BLaER1 treated with 17β-estradiol and CSF1 and Interleukin-3, amounts not matched to agents 10 nM and 100 nM (cell line): ENCODE data around the gene COX14.

ENCODE experiments used
- H3K27ac ChIP-seq, 11 experiments: shearing (Covaris generic); formaldehyde crosslinking; 2 replicates each; pipeline ENCODE4 v1.8.1; 2022
- H3K27me3 ChIP-seq, 11 experiments: shearing (Covaris generic); formaldehyde crosslinking; 2 replicates each; pipeline ENCODE4 v1.8.1; 2022
- H3K36me3 ChIP-seq, 11 experiments: shearing (Covaris generic); formaldehyde crosslinking; 2 replicates each; pipeline ENCODE4 v1.8.1; 2022
- H3K4me1 ChIP-seq, 10 experiments: shearing (Covaris generic); formaldehyde crosslinking; 2 replicates each; pipeline ENCODE4 v1.8.1; 2022
- H3K4me2 ChIP-seq, 11 experiments: shearing (Covaris generic); formaldehyde crosslinking; 2 replicates each; pipeline ENCODE4 v1.8.1; 2022
- H3K4me3 ChIP-seq, 10 experiments: shearing (Covaris generic); formaldehyde crosslinking; 2 replicates each; pipeline ENCODE4 v1.8.1; 2022
- H3K9ac ChIP-seq, 11 experiments: shearing (Covaris generic); formaldehyde crosslinking; 2 replicates each; pipeline ENCODE4 v1.8.1; 2022
- H3K9me3 ChIP-seq, 11 experiments: shearing (Covaris generic); formaldehyde crosslinking; replicated peaks in 1 of 11; 2 replicates each; pipeline ENCODE4 v1.8.1; 2022
- H4K20me1 ChIP-seq, 11 experiments: shearing (Covaris generic); formaldehyde crosslinking; 2 replicates each; pipeline ENCODE4 v1.8.1; 2022
- Cebpa-rat ChIP-seq, 11 experiments: shearing (Covaris generic); IDR thresholded peaks; 2 replicates each; pipeline ENCODE4 v1.8.1; 2022

Gene COX14

GRCh38 chr12:50111693-50112455, at the start of gene COX14:
Gene COX14 (plus strand): TSS chr12:50112236. CDS start chr12:50120044, 7,808 bp downstream.
- no peak for TF ChIP-seq Cebpa-rat (IDR thresholded peaks at IDR 0.05)
- Histone ChIP-seq H3K4me1 (peaks cover 57 to 64% (median 60%) of the 10 kb centered on the region in 10 experiments), H3K27me3 (no peaks in the 10 kb centered on the region), H3K4me3 (peak within 1 kb of the TSS; percentile 76 to 94 (median 89)), H3K36me3 (peaks cover 13 to 34% (median 21%) of the 10 kb centered on the region in 11 experiments; a peak in 21 of 22 replicates), H4K20me1 (peaks cover 18 to 51% (median 33%) of the 10 kb centered on the region in 11 experiments; a peak in 16 of 22 replicates), H3K4me2 (peak within 1 kb of the TSS; percentile 81 to 100 (median 93)), H3K9ac (peak within 1 kb of the TSS; percentile 83 to 93 (median 91)), H3K9me3 (no peaks in the 10 kb centered on the region), H3K27ac (peak within 1 kb of the TSS; percentile 81 to 91 (median 86))

- Histone ChIP-seq H3K9me3 (no peaks in the 10 kb centered on the region), H3K27ac (no peak overlapping the region), H3K9ac (no peak overlapping the region), H3K36me3 (no peaks in the 10 kb centered on the region), H3K4me3 (no peak overlapping the region), H3K4me2 (peak overlapping the region in 9 of 11 experiments; percentile 19 to 47 (median 36); a peak in 13 of 22 replicates), H3K27me3 (peaks cover 0 to 10% (median 9%) of the 10 kb centered on the region in 11 experiments; a peak in 17 of 22 replicates), H4K20me1 (peaks cover 0 to 17% (median 0%) of the 10 kb centered on the region in 11 experiments; a peak in 2 of 22 replicates), H3K4me1 (peaks cover 25 to 61% (median 48%) of the 10 kb centered on the region in 10 experiments)
- TF ChIP-seq Cebpa-rat (IDR thresholded peaks at IDR 0.05), result no peak
These were observed 49.1 kb upstream of the COX14 start for GRCh38 chr12:50062728-50063460.

GRCh38 chr12:50065726-50066310, 46.2 kb upstream of the COX14 start:
- no peak for TF ChIP-seq Cebpa-rat (IDR thresholded peaks at IDR 0.05)
- Histone ChIP-seq H3K9ac (no peak overlapping the region), H3K27me3 (no peaks in the 10 kb centered on the region), H4K20me1 (no peaks in the 10 kb centered on the region; a peak in 1 of 22 replicates), H3K27ac (no peak overlapping the region), H3K36me3 (no peaks in the 10 kb centered on the region), H3K9me3 (no peaks in the 10 kb centered on the region), H3K4me3 (no peak overlapping the region), H3K4me1 (peaks cover 15 to 50% (median 39%) of the 10 kb centered on the region in 10 experiments), H3K4me2 (peak overlapping the region in 9 of 11 experiments; percentile 6 to 56 (median 29); a peak in 13 of 22 replicates)

GRCh38 chr12:50066402-50066801, 45.6 kb upstream of the COX14 start:
- H3K36me3 ChIP-seq, result no peaks in the 10 kb centered on the region
- peak overlapping the region in 10 of 11 experiments; percentile 3 to 56 (median 25); a peak in 17 of 22 replicates for H3K4me2 ChIP-seq
- no peak overlapping the region for H3K4me3 ChIP-seq
- H3K27ac ChIP-seq, result no peak overlapping the region
- H3K9me3 ChIP-seq, result no peaks in the 10 kb centered on the region
- no peaks in the 10 kb centered on the region; a peak in 1 of 22 replicates for H4K20me1 ChIP-seq
- H3K27me3 ChIP-seq, result no peaks in the 10 kb centered on the region
- peaks cover 15 to 46% (median 36%) of the 10 kb centered on the region in 10 experiments for H3K4me1 ChIP-seq
- peak in 1 of 11 experiments; percentile 13; a peak in 1 of 22 replicates for TF ChIP-seq Cebpa-rat (IDR thresholded peaks at IDR 0.05)
- H3K9ac ChIP-seq, result no peak overlapping the region

- no peak overlapping the region for H3K4me3 ChIP-seq
These were observed 43.0 kb upstream of the COX14 start for GRCh38 chr12:50069069-50069468.

GRCh38 chr12:50069539-50069938, 42.5 kb upstream of the COX14 start:
- peaks cover 0 to 34% (median 19%) of the 10 kb centered on the region in 10 experiments; a peak in 14 of 20 replicates for H3K4me1 ChIP-seq
- H3K27me3 ChIP-seq, result no peaks in the 10 kb centered on the region
- no peak overlapping the region for H3K4me2 ChIP-seq
- no peak overlapping the region for H3K27ac ChIP-seq
- H3K36me3 ChIP-seq, result no peaks in the 10 kb centered on the region
- H3K9me3 ChIP-seq, result no peaks in the 10 kb centered on the region
- H4K20me1 ChIP-seq, result no peaks in the 10 kb centered on the region; a peak in 2 of 22 replicates
- no peak overlapping the region for H3K9ac ChIP-seq
- H3K4me3 ChIP-seq, result no peak overlapping the region
- TF ChIP-seq Cebpa-rat (IDR thresholded peaks at IDR 0.05), result no peak

More at GRCh38 chr12:50069069-50069468, 43.0 kb upstream of the COX14 start:
- TF ChIP-seq Cebpa-rat (IDR thresholded peaks at IDR 0.05), result no peak
- no peak overlapping the region for H3K27ac ChIP-seq
- H3K9me3 ChIP-seq, result no peaks in the 10 kb centered on the region
- no peaks in the 10 kb centered on the region for H3K27me3 ChIP-seq
- H3K9ac ChIP-seq, result no peak overlapping the region
- H3K4me2 ChIP-seq, result no peak overlapping the region
- H4K20me1 ChIP-seq, result no peaks in the 10 kb centered on the region; a peak in 2 of 22 replicates
- H3K36me3 ChIP-seq, result no peaks in the 10 kb centered on the region
- peaks cover 0 to 34% (median 19%) of the 10 kb centered on the region in 10 experiments; a peak in 14 of 20 replicates for H3K4me1 ChIP-seq

GRCh38 chr12:50070314-50071060, 41.5 kb upstream of the COX14 start:
- Histone ChIP-seq H3K9ac (peak overlapping the region in 2 of 11 experiments; percentile 27 to 29; a peak in 2 of 22 replicates), H3K4me2 (peak overlapping the region in 10 of 11 experiments; percentile 3 to 58 (median 44); a peak in 13 of 22 replicates), H4K20me1 (no peaks in the 10 kb centered on the region; a peak in 2 of 22 replicates), H3K27me3 (no peaks in the 10 kb centered on the region), H3K4me3 (no peak overlapping the region), H3K9me3 (no peaks in the 10 kb centered on the region), H3K4me1 (peaks cover 0 to 34% (median 20%) of the 10 kb centered on the region in 10 experiments; a peak in 14 of 20 replicates), H3K36me3 (no peaks in the 10 kb centered on the region), H3K27ac (peak overlapping the region in 1 of 11 experiments; percentile 41; a peak in 1 of 22 replicates)
- TF ChIP-seq Cebpa-rat (IDR thresholded peaks at IDR 0.05), result no peak
